Camera-type eye (tissue), 1 donor: Measurements from ENCODE around the gene GOLGA8N. TPM values are rescaled to one million over a fixed set of nuclear protein-coding genes. Genes with fewer than 3 reads are reported as not detected.

Experiments
- total RNA-seq: library from RNA; depleted of rRNA; stranded (reverse); fragments of >200 nt; gene quantifications from one replicate; pipeline ENCODE4 v1.2.3, GENCODE V29; 2014

GOLGA8N gene
- total RNA-seq: 16.3 TPM

GRCh38 chr15:32593151-32593550 lies at the start of gene GOLGA8N:
TSS of gene GOLGA8N (plus strand) at chr15:32593456.

GRCh38 chr15:32615051-32615870 lies 22.0 kb downstream of the GOLGA8N start, which contains the start of gene ARHGAP11A:
TSS of gene ARHGAP11A (plus strand) at chr15:32615504. CDS start at chr15:32616212, 708 bp downstream.

GRCh38 chr15:32641517-32642059 lies 48.3 kb downstream of the GOLGA8N start, which contains the start of gene SCG5:
TSS of gene SCG5 (plus strand) at chr15:32641710. CDS start at chr15:32643593, 1,883 bp downstream.

Other genes starting within 250 kb of the GOLGA8N start
- gene GOLGA8K, start 190.2 kb upstream of the GOLGA8N start, total RNA-seq: 0.60 TPM
- 1.5 TPM for gene GOLGA8O, start 137.8 kb upstream of the GOLGA8N start, total RNA-seq
- 15.8 TPM for gene ARHGAP11A, start 22.0 kb downstream of the GOLGA8N start, total RNA-seq
- gene SCG5, start 48.3 kb downstream of the GOLGA8N start, total RNA-seq: 42.4 TPM
- 1.2 TPM for gene GREM1, start 124.5 kb downstream of the GOLGA8N start, total RNA-seq